Right atrium auricular region (tissue), 2 donors: ENCODE results near the gene STPG4. TPM values are rescaled to one million over a fixed set of nuclear protein-coding genes. Genes with fewer than 3 reads are reported as not detected.

Experiments
- DNase-seq: peaks from one replicate; pipeline ENCODE4 v3.0.0-alpha.2; 2019; ENCODE audit warnings: low spot score
- H3K27ac ChIP-seq, 2 donors: fragments of 200-600 bp; sonication (generic); 1 replicate in 1 of 2; 2 replicates in 1 of 2; pipeline ENCODE4 v1.5.1; 2016 to 2019
- H3K27me3 ChIP-seq, 2 donors: fragments of 200-600 bp; sonication (generic); one replicate each; pipeline versions ENCODE4 v1.5.1 to v1.6.0; 2017 to 2019
- H3K36me3 ChIP-seq: fragments of 200-600 bp; sonication (generic); one replicate; pipeline ENCODE4 v1.5.1; 2016
- H3K4me1 ChIP-seq, 2 donors: fragments of 200-600 bp; sonication (generic); one replicate each; pipeline versions ENCODE4 v1.5.1 to v1.6.0; 2017 to 2019
- H3K4me3 ChIP-seq, 2 donors: fragments of 200-600 bp; sonication (generic); 1 replicate in 1 of 2; 2 replicates in 1 of 2; pipeline ENCODE4 v1.5.1; 2017 to 2019; ENCODE audit warnings: mild to moderate bottlenecking in 1 of 2, moderate library complexity in 1 of 2
- H3K9me3 ChIP-seq, 2 donors: fragments of 200-600 bp; sonication (generic); one replicate each; pipeline ENCODE4 v1.5.1; 2019
- CTCF ChIP-seq, 2 donors: fragments of 200-600 bp; sonication (generic); IDR thresholded peaks; one replicate each; pipeline ENCODE4 v1.5.1; 2019; ENCODE audit warnings: antibody characterized with exemption in 2 of 2
- total RNA-seq, 2 donors: library from RNA; depleted of rRNA; stranded (reverse); fragments of >200 nt; gene quantifications; one replicate each; pipeline ENCODE4 v1.1.0, GENCODE V29; 2016

The STPG4 gene
- total RNA-seq, result not detected

- Histone ChIP-seq H3K4me1 (no peaks in the 10 kb centered on the region), H3K27me3 (no peaks in the 10 kb centered on the region), H3K9me3 (no peaks in the 10 kb centered on the region), H3K27ac (no peak within 1 kb of the TSS), H3K4me3 (no peak within 1 kb of the TSS), H3K36me3 (peaks cover 34% of the 10 kb centered on the region)
- no peak for TF ChIP-seq CTCF (IDR thresholded peaks at IDR 0.05)
- DNase-seq, result no peak
Measured at GRCh38 chr2:47155091-47155876, at the start of gene STPG4. TSS of gene STPG4 (minus strand) at chr2:47155308. CDS start at chr2:47155251, 57 bp downstream.

- Histone ChIP-seq H3K36me3 (no peaks in the 10 kb centered on the region), H3K4me3 (no peak overlapping the region), H3K27me3 (no peaks in the 10 kb centered on the region), H3K27ac (no peak overlapping the region), H3K9me3 (no peaks in the 10 kb centered on the region), H3K4me1 (peaks cover 0 to 12% of the 10 kb centered on the region in 2 donors)
- DNase-seq, result no peak
- no peak for TF ChIP-seq CTCF (IDR thresholded peaks at IDR 0.05)
Measured at GRCh38 chr2:47204691-47205090, 49.6 kb upstream of the STPG4 start.

GRCh38 chr2:47203995-47204394, 48.9 kb upstream of the STPG4 start:
- Histone ChIP-seq H3K4me1 (peaks cover 0 to 12% of the 10 kb centered on the region in 2 donors), H3K27me3 (no peaks in the 10 kb centered on the region), H3K36me3 (no peaks in the 10 kb centered on the region), H3K27ac (no peak overlapping the region), H3K9me3 (no peaks in the 10 kb centered on the region), H3K4me3 (no peak overlapping the region)
- TF ChIP-seq CTCF (IDR thresholded peaks at IDR 0.05), result no peak
- DNase-seq, result no peak

GRCh38 chr2:47201224-47201623, 46.1 kb upstream of the STPG4 start:
- no peak for DNase-seq
- no peaks in the 10 kb centered on the region for H3K36me3 ChIP-seq
- H3K27me3 ChIP-seq, result no peaks in the 10 kb centered on the region
- H3K9me3 ChIP-seq, result no peaks in the 10 kb centered on the region
- no peak overlapping the region for H3K4me3 ChIP-seq
- peaks cover 0 to 12% of the 10 kb centered on the region in 2 donors for H3K4me1 ChIP-seq
- no peak overlapping the region for H3K27ac ChIP-seq
- no peak for TF ChIP-seq CTCF (IDR thresholded peaks at IDR 0.05)

DNA sequence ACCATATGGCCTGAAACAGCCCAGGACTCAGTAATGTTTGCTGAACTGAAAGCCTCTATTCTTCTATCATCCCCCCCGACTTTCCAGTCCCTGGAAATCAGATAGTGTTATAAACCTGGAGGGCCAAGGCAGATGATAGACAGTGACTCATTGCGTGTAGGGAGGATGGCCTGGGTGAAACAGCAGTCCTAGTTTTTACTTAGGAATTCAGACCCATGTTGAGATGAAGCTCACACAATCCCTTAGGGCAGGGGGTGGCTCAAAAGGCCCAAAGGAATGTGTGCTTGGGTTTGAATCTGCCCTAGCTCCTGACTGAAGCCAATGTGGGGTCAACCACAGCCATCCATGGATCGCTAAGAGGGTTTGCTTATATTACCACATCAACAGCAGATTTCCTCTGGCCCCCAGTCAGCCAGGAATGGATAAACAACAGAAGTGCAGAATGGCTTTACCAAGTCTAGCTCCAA, 43.9 kb upstream of the STPG4 start:
- no peak for TF ChIP-seq CTCF (IDR thresholded peaks at IDR 0.05)
- H3K4me3 ChIP-seq, result no peak overlapping the region

More for the DNA sequence above, 43.9 kb upstream of the STPG4 start:
- no peak for DNase-seq
- Histone ChIP-seq H3K4me1 (peaks cover 0 to 1% of the 10 kb centered on the region in 2 donors), H3K27ac (no peak overlapping the region), H3K9me3 (no peaks in the 10 kb centered on the region), H3K27me3 (no peaks in the 10 kb centered on the region), H3K36me3 (no peaks in the 10 kb centered on the region)
